Fibroblast of villous mesenchyme (primary cell): ENCODE measurements around the gene S100A16. TPM values are rescaled to one million over a fixed set of nuclear protein-coding genes. Genes with fewer than 3 reads are reported as not detected.

ENCODE experiments used
- DNase-seq: peaks from one replicate; pipeline ENCODE4 v3.0.0-alpha.2; 2010; ENCODE audit warnings: low read depth
- H3K4me3 ChIP-seq: 2 replicates; pipeline ENCODE4 v1.5.1; 2011; ENCODE audit warnings: low read depth, mild to moderate bottlenecking, low read length
- total RNA-seq: library from RNA; depleted of rRNA; stranded (reverse); fragments of >200 nt; gene quantifications from 2 replicates; pipeline ENCODE4 v1.2.3, GENCODE V29; 2012
- TF ChIP-seq, protein P1 (sequence below): IDR thresholded peaks from 2 replicates; pipeline ENCODE4 v1.5.1; 2012; ENCODE audit warnings: low read depth, mild to moderate bottlenecking, low read length; ENCODE audit not compliant: insufficient read depth

Gene S100A16
- total RNA-seq, 1 donor: 206 TPM

GRCh38 chr1:153655333-153655732, 42.4 kb upstream of the S100A16 start:
- TF ChIP-seq, protein P1, sequence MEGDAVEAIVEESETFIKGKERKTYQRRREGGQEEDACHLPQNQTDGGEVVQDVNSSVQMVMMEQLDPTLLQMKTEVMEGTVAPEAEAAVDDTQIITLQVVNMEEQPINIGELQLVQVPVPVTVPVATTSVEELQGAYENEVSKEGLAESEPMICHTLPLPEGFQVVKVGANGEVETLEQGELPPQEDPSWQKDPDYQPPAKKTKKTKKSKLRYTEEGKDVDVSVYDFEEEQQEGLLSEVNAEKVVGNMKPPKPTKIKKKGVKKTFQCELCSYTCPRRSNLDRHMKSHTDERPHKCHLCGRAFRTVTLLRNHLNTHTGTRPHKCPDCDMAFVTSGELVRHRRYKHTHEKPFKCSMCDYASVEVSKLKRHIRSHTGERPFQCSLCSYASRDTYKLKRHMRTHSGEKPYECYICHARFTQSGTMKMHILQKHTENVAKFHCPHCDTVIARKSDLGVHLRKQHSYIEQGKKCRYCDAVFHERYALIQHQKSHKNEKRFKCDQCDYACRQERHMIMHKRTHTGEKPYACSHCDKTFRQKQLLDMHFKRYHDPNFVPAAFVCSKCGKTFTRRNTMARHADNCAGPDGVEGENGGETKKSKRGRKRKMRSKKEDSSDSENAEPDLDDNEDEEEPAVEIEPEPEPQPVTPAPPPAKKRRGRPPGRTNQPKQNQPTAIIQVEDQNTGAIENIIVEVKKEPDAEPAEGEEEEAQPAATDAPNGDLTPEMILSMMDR: no peak
- H3K4me3 ChIP-seq: no peak overlapping the region
- no peak for DNase-seq

- TF ChIP-seq, protein P1: no peak
- DNase-seq: no peak
- no peak overlapping the region for H3K4me3 ChIP-seq
These were observed 40.0 kb upstream of the S100A16 start for GRCh38 chr1:153652805-153653500.

GRCh38 chr1:153651771-153652170, 38.8 kb upstream of the S100A16 start:
- H3K4me3 ChIP-seq: no peak overlapping the region
- TF ChIP-seq, protein P1: no peak
- DNase-seq: no peak

- DNase-seq: no peak
- no peak overlapping the region for H3K4me3 ChIP-seq
- TF ChIP-seq, protein P1: no peak
These were observed 36.9 kb upstream of the S100A16 start for GRCh38 chr1:153649863-153650235.

DNA sequence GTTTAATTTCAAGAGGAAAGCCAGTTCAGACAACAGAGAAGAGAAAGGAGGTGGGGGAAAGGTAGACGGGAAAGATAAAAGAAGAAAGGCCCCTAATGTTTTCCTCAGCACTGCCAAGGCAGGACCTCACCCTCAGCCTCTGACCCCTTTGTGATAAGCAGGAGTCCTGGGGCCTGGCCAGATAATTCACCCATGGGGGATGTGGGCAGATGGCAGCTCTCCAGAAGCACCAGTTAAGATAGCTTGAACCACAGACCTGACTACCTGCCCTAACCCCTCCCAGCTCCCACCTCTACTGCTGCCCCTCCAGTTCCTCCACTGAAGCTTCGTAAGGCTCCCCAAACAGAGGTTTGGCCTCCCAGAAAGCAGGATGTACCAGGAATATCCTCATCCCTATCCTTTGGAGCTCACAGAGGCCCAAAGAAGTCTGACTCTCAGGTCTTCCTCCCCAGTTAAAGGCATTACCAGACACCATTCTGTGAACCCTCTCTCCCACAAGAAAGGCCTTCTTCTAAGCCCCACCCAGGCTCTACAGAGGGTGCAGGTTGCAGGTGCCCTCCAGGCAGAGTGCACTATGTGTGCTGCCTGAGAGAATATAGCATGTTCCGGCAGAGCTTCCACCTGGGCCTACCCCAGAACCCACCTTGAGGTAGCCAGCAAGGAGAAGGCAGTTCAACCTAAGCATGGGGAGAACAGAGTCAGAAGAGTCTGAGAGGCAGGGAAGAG, 36.4 kb upstream of the S100A16 start:
- DNase-seq: no peak
- TF ChIP-seq, protein P1: no peak
- no peak overlapping the region for H3K4me3 ChIP-seq

DNA sequence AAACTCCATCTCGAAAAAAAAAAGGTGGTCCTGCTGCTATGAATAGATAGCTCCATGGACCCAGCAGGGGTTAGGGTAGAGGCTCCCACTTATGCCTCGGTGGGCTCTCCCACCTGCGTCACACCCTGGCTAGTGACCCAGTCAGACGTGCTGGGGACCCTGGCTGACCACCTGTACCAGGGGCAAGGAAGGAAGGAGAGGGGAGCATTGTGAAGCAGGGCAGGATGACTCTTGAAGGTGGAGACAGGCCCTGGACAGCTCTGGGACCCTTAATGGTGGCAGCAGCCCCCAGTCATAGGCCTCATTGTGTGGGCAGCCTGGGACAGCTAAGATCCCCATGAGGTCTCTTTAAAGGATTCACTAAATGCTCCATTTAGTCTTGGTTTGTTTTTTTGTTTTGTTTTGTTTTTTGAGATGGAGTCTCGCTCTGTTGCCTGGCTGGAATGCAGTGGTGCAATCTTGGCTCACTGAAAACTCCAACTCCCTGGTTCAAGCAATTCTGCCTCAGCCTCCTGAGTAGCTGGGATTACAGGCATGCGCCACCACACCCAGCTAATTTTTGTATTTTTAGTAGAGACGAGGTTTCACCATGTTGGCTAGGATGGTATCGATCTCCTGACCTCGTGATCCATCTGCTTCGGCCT, 35.2 kb upstream of the S100A16 start:
- no peak overlapping the region for H3K4me3 ChIP-seq
- DNase-seq: no peak
- TF ChIP-seq, protein P1: no peak
